SW480 (cell line): ENCODE results near the gene PHACTR3.
A peak's percentile ranks its signal among the peaks of the same experiment; 100 is the strongest.

Experiments
- DNase-seq: peaks from one replicate; pipeline ENCODE4 v3.0.0-alpha.2; 2016; ENCODE audit warnings: low spot score

Gene PHACTR3

GRCh38 chr20:59777814-59778575 lies 173.7 kb downstream of the PHACTR3 start:
- DNase-seq: no peak

DNA sequence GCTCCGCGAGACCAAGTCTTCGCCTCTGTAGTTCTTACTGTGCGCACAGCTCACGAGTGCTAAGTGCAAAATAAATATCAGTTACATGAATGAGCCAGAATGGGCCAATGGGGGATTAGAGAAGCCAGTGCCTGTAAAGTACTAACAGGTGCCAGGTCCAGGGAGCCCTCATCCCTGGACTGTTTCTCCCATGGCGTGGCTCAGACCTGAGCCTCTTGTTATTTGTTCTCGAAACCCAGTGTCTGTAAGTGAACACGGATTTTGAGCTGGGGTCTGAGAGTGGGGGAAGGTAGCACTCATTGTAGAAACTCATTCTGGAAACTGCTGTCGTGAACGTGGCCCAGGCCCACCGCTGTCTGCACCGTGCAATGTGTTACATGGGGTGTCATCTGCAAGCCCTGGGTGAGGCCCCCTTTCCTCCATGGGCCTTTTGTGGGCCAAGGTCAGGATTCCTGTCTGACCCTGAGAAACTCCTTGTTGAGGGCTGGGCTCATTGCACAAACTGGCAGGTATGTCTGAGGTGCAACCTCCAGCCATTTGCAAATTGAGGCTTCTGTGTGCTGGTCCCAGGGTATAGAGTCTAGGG lies 174.4 kb downstream of the PHACTR3 start:
- no peak for DNase-seq

DNA sequence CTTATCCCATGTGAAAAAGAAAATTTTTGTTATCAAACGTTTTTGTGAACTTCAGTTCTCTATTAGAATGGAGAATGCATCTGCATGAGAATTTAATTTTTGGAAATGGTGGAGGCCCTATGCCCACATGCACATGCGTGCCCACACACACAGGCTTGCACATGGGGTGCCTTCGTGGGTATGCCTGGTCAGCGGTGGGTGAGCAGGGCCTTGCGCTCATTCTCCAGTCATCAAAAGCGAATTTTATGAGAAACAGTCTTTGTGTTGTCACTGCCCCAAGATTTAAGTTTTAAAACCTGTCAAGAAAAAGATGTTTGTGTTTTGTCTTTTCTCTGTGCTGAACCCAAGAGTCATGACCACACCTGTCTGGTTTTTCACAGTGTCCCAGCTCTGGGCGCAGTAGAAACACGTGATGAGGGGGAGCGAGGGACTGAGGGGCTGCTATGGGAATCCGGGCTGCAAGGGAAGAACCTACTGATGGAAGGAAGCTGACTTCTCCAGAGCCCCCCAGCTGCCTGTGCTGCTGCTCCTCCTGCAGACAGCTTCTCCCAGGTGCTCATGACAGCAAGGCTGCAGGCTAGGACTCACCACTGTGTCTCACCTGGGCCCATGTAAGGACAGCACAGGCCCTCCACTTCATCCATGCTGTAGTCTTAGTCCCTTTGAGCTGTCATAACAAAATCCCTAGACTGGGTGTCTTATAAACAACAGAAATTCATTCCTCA lies 175.5 kb downstream of the PHACTR3 start:
- DNase-seq: no peak

DNA sequence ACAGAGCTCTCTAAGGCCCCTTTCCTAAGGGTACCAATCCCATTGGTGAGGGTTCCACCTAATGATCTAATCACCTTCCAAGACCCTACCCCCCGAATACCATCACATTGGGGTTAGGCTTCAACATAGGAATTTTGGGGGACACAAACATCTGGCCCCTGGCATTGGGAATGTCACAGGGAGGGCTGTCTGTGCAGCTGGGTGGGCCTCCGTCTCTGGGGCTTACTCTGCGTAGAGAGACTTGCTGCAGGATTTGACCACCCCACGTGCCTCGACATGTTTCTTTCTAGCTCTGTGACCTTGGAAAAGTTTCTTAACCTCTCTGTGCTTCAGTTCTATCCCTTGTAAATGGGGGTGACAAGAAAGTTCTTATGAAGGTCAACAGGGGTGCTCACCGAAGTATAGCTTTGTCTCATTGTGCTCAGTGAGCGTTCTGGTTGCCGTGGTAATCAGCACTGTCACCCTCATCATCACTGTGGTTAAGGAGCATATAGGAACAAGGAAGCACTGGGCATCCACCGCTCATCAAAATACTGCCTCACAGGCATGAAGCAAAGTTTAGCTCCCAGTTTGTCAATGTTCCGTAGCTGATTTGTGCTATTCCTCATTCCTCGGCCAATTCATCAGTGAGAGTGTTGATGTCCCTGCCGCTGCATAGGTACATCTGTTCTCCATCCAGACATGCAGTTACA lies 176.3 kb downstream of the PHACTR3 start:
- DNase-seq: no peak

DNA sequence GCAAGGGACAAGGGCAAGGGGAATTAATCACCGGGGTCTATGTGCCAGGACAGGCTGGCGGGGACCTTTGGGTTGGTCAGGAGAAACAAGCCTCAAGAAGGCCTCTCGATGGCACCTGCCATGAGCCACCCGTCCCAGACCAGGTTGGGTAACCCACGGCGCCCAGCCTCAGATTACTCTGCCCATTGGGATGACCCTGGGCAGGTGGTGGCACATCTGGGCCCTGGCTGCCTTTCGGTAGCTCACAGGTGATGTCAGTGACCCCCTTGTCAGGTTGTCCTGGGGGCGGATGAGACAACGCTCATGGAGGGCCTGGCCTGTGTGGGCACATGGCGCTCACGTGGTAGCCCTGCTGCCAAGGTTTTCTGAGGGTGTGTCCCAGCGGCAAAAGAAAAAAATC lies 176.9 kb downstream of the PHACTR3 start:
- no peak for DNase-seq

- peak; percentile 67 for DNase-seq
Measured at GRCh38 chr20:59782986-59783640, 178.8 kb downstream of the PHACTR3 start.

GRCh38 chr20:59783641-59784010 lies 179.3 kb downstream of the PHACTR3 start:
- DNase-seq: no peak

DNA sequence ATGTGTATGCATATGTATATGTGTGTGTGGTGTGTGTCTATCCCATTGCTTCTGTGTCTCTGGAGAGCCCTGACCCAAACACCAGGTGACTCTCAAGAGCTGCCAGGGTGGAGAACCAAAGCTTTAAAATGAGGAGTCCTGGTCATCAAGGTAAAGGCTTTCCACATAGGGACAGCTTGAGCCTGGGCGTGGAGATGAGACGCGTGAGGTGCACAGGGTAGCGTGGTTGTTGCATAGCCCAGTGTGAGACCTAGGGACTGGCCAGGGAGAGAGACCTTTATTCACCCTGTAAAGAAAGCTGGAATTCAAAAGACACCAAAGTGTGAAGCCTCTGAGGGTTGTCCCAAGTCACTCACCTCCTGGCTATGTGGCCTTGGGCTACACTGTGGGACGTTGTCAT lies 180.0 kb downstream of the PHACTR3 start:
- no peak for DNase-seq

- no peak for DNase-seq
Measured at GRCh38 chr20:59784791-59785668, 180.7 kb downstream of the PHACTR3 start.

GRCh38 chr20:59785669-59785959 lies 181.3 kb downstream of the PHACTR3 start:
- no peak for DNase-seq

DNA sequence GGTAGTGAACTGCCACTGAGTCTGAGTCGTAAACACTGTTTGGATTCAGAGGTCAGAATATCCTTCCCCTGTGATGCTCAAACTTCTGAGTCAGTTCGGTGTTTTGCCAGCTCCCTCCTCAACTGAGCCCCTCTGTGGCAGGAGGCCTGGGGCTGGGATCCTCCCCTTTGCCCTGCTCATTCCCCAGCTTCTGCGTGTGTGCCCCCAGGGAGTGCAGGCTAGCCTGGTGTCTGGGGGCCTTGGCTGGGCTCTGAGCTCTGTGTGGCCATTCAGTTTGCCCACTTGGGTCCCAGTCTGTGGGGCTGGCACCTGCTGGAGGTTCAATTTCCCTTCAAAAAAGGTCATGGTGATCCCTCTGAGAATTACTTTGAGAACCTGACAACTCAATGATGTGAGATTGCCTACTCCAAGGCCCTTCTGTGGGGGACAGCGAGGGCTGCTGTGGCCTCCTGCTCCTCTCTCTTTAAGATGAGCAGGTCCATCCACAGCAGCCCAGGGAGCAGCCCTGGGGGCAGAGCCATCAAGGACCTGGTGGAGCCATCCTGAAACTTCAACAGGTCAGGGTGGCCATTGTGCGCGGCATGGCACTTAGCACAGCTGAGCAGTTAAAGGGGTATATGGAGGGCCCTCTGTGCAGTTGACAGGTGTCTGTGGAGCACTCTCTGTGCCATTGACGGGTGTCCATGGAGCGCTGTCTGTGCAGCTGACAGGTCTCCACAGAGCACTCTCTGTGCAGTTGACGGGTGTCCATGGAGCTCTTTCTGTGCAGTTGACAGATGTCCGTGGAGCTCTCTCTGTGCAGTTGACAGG lies 181.9 kb downstream of the PHACTR3 start:
- DNase-seq: no peak

DNA sequence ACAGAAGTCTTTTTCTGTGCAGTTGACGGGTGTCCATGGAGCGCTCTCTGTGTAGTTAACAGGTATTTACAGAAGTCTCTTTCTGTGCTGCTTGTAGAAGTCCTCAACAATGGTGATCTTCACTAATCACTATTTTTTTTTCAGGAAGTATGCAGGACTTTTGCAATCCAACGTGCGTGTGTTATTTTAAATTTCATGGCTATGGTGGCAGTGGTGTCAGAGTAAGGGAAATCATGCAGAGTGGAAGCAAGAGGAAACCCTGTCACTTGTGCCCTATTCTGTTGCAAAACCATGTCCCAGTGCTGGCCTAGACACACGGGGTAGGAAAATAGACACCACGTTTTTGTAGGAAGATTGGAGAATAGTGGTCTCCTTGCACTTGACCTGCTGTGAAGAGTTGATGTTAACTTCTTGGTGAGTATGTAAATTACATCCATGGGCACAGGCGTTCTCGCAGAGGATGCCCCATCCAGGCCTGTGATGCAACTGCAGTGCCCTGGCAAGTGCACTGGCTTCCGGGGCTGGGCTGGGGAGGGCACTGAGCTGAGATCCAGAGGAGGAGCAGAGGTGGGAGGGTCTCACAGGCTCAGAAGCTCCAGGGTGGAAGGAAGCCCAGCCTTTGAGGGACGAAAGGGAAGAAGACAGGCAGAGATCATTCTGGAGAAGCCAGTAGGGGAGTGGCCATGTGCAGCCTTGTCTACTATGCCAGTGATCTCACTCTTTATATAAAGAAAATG lies 182.6 kb downstream of the PHACTR3 start:
- DNase-seq: no peak

DNA sequence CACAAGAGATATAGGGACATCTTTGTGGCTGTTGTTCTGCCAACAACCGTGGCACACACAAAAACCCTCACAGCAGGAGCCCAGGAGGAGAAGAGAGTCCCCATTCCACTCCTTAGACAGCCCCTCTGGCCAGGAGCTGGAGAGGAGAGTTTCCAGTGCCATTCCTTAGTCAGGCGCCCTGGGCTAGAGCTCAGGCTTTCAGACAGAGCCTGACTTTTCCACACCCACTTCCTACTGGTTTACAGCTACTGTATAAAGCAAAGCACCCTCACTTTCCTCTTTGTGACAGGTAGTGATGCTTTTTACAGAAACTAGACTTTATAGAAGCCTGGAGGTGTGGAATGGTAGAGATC lies 183.2 kb downstream of the PHACTR3 start:
- DNase-seq: no peak

DNA sequence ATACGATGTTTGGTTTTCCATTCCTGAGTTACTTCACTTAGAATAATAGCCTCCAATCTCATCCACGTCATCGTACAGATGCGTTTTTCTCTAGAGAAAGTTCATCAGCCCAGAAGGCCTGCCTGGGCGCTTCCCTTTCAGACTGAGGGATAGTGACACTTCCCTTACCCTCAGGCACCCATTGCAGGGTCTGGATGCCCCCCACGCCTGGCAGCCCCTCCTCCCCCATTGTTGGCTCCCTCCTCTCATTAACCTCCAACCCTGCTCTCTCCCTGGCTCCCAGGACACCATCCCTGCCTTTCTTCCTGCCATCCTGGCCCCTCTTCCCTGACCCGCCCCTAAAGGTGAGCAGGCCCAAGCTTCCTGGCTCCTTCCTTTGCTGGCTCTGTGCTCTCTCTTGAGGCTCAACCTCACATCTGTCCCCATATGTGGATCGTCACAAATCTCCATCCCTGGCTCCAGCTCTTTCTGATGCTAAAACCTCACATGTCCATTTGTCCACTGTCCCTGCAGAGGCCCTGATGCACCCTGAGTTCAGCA lies 183.9 kb downstream of the PHACTR3 start:
- no peak for DNase-seq

- DNase-seq: no peak
Measured at GRCh38 chr20:59788811-59789397, 184.6 kb downstream of the PHACTR3 start.

GRCh38 chr20:59789686-59790085 lies 185.3 kb downstream of the PHACTR3 start:
- DNase-seq: no peak

GRCh38 chr20:59790346-59790745 lies 186.0 kb downstream of the PHACTR3 start:
- DNase-seq: no peak

DNA sequence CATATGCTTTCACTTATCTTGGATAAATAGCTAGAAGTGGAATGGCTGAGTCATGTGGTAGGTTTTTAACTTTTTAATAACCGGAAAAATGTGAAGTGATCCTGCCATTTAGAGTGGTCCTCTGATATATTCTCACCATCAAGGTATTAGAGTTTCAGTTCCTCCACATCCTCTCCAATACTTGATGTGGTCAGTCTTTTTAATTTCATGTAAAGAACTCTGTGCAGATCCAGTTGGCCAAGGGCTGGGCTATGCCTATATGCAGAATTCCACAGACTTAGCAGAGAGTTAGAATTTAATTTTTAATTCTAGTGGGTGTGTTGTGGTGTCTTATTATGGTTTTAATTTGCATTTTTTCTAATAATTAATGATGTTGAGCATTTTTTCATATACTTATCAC lies 188.0 kb downstream of the PHACTR3 start:
- DNase-seq: no peak

DNA sequence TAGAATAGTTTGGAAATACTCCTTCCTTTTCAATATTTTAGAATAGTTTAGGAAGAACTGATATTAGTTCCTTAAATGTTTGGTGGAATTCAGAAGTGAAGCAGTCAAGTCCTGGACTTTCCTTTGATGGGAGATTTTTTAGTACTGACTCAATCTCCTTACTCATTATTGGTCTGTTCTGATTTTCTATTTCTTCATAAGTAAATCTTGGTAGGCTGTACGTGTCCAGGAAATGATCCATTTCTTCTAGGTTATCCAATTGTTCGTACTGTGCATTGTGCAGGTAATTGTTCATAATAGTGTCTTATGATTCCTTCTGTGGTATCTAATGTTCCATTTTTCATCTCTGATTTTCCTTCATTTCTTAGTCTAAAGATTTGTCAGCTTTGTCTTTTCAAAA lies 190.2 kb downstream of the PHACTR3 start:
- no peak for DNase-seq
